ENCODE data around the gene UGT1A9.

GRCh38 chr2:233789554-233789953, 117.9 kb downstream of the UGT1A9 start:
- TF ChIP-seq CTCF (IDR thresholded peaks at IDR 0.05) (no peak), EP300 (IDR thresholded peaks at IDR 0.05) (no peak)
